DND-41 (cell line): ENCODE data around the gene MZT2A.
"Not testable (repeated sequence)": the region's sequence is repeated elsewhere in the genome, so short reads cannot be mapped to it uniquely, and the experiment has no call there.

ENCODE experiments used
- EZH2 ChIP-seq: IDR thresholded peaks from 3 replicates; pipeline ENCODE4 v1.6.1; 2012; ENCODE audit warnings: borderline replicate concordance, low read depth, mild to moderate bottlenecking, moderate library complexity, low read length, inconsistent platforms; ENCODE audit not compliant: severe bottlenecking
- TF ChIP-seq, protein P1 (sequence below): IDR thresholded peaks from 2 replicates; pipeline ENCODE4 v1.5.1; 2012; ENCODE audit warnings: borderline replicate concordance, low read length, moderate library complexity, mild to moderate bottlenecking; ENCODE audit not compliant: poor library complexity, severe bottlenecking; ENCODE audit errors: extremely low read depth

- TF ChIP-seq, protein P1, sequence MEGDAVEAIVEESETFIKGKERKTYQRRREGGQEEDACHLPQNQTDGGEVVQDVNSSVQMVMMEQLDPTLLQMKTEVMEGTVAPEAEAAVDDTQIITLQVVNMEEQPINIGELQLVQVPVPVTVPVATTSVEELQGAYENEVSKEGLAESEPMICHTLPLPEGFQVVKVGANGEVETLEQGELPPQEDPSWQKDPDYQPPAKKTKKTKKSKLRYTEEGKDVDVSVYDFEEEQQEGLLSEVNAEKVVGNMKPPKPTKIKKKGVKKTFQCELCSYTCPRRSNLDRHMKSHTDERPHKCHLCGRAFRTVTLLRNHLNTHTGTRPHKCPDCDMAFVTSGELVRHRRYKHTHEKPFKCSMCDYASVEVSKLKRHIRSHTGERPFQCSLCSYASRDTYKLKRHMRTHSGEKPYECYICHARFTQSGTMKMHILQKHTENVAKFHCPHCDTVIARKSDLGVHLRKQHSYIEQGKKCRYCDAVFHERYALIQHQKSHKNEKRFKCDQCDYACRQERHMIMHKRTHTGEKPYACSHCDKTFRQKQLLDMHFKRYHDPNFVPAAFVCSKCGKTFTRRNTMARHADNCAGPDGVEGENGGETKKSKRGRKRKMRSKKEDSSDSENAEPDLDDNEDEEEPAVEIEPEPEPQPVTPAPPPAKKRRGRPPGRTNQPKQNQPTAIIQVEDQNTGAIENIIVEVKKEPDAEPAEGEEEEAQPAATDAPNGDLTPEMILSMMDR: not testable (repeated sequence)
- not testable (repeated sequence) for TF ChIP-seq EZH2
These were observed 44.6 kb upstream of the MZT2A start for GRCh38 chr2:131536841-131537240.
